SH-SY5Y (cell line): ENCODE results near the gene VAV2.

Source experiments
- GATA2 ChIP-seq: IDR thresholded peaks from 2 replicates; pipeline ENCODE4 v1.6.1; 2011; ENCODE audit warnings: mild to moderate bottlenecking, low read depth, low read length
- GATA3 ChIP-seq: IDR thresholded peaks from 2 replicates; pipeline ENCODE4 v1.6.1; 2011; ENCODE audit warnings: low read depth, mild to moderate bottlenecking, low read length, moderate library complexity

DNA sequence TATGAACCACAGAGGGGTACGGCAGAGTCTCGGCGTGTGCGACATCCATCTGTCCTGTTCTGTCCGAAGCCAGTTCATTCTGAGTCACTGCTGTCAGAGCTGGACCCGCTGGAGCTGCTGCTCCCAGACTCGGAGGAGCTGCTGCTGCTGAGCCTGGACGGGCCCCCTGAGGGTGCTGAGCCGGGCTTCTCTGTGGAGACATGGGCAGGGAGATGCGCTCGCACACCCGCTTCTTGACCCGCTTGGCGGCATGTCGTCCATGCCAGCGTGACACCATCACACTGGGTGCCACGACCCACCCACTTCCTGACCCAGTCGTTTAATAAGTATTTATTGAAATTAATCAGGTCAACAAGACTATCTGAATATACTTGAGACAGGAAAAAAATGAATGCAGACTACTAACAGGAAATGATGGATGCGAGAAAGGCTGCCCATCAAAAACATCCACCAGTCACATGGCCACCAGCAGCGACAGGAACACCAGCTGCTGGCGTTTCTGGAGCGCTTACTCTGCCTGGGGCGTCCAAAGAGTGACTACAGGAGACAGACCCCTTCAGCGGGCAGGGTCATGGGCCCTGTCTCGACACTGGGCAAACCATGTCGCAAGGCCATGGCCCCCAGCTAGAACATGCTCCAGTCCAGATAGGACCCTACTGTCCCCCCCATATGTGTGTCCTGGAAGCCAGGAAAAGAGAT, 41.5 kb upstream of the VAV2 start:
- TF ChIP-seq GATA2 (no peak), GATA3 (no peak)
